ENCODE measurements around the gene DNAJB4.

The DNAJB4 gene

DNA sequence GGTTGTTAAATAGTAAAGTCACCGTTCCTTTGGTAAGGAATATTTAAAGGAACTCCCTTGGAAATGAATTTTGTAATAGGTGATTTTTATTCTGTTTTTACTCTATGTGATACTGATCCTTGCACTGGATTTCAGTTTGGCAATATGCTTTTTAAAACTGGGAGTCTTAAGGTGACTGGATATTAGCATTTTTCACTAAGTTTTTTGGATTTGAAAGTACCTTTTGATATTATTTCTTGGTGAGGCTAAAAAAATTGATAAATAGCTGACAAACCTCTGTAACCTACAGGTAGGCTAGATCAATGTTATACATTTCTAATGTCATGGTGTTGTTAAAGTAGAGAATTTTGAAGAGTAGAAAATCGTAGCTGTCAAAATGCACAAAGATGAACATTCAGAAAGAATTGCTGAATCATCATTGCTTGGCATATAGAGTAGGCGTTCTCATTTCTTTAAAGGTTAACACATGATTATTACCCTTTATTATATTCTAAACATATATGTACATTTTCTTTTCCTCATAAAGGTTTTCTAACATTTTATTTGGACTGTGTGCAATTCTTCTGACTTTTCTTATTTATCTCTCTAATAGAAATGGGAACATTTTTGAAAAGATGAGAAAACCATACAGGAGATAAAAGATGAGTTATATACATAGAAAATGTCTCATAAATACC, 1.5 kb upstream of the DNAJB4 start:
- Histone ChIP-seq H4K20me1 (ENCODE audit: insufficient read depth, low read length) (no peaks in the 10 kb centered on the region), H3K4me1 (ENCODE audit: insufficient read depth, low read length, severe bottlenecking) (peaks cover 50% of the 10 kb centered on the region), H3K27ac (ENCODE audit: low read depth, low read length, poor library complexity, severe bottlenecking) (peak overlapping the region; percentile 92), H3K9ac (ENCODE audit: low read length) (peak overlapping the region; percentile 75), H3K9me3 (ENCODE audit: low read length) (no peaks in the 10 kb centered on the region), H2AFZ (ENCODE audit: low read length) (no peak overlapping the region), H3K27me3 (ENCODE audit: insufficient read depth, low read length) (no peaks in the 10 kb centered on the region), H3K36me3 (ENCODE audit: insufficient read depth, low read length) (no peaks in the 10 kb centered on the region), H3F3A (ENCODE audit: insufficient read depth, low read length) (peaks cover 18% of the 10 kb centered on the region), H3K4me3 (ENCODE audit: low read depth, low read length, poor library complexity, severe bottlenecking) (peak overlapping the region; percentile 70), H3K79me2 (ENCODE audit: insufficient read depth, low read length) (peaks cover 33% of the 10 kb centered on the region), H3K4me2 (ENCODE audit: low read length) (peak overlapping the region; percentile 76), H3K9me2 (ENCODE audit: low read depth, low read length) (no peaks in the 10 kb centered on the region)
- no peak for TF ChIP-seq EZH2 (IDR thresholded peaks at IDR 0.05; ENCODE audit: borderline replicate concordance, low read length)
- TF ChIP-seq, protein P1, sequence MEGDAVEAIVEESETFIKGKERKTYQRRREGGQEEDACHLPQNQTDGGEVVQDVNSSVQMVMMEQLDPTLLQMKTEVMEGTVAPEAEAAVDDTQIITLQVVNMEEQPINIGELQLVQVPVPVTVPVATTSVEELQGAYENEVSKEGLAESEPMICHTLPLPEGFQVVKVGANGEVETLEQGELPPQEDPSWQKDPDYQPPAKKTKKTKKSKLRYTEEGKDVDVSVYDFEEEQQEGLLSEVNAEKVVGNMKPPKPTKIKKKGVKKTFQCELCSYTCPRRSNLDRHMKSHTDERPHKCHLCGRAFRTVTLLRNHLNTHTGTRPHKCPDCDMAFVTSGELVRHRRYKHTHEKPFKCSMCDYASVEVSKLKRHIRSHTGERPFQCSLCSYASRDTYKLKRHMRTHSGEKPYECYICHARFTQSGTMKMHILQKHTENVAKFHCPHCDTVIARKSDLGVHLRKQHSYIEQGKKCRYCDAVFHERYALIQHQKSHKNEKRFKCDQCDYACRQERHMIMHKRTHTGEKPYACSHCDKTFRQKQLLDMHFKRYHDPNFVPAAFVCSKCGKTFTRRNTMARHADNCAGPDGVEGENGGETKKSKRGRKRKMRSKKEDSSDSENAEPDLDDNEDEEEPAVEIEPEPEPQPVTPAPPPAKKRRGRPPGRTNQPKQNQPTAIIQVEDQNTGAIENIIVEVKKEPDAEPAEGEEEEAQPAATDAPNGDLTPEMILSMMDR (IDR thresholded peaks at IDR 0.05; ENCODE audit: low read length): no peak

DNA sequence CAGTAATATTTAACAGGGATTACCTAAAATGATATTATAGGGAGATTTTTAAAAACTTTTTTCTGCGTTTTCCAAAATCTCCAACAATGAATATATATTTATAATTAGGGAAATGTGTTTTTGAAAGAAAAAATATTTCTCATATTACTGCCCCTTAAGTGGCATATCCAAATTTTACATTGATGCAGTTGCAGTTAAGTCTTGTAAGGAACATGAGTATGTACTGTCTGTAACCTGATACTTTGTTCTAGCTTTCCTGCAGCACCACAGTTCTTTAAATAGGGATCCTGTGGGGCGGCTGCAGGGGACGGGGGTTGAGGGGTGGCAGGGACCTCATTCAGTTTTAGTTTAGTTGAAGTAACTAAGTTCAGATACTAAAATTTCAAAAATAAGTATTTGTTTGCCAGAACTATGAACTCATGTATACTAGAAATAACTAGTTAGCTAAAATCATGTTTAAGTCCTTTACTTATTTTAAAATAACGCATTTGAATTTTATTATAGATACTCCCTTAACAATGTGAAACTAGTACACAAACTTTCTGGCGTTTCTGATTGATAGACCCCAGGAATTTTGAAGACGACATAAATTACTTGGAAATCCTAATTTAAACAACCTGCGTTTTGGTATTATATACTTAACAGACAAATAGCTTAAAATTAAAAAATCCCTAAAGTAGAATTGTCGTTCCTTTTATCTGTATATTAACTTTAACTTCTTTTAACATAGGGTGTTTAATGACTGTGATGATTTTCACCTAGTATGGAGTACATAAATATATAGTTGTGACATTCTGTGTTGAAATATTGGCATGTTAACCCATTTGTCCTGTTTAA, 639 bp upstream of the DNAJB4 start:
- Histone ChIP-seq H3F3A (ENCODE audit: insufficient read depth, low read length) (peaks cover 18% of the 10 kb centered on the region; the same call in 1 of the 2 replicates), H3K4me1 (ENCODE audit: insufficient read depth, low read length, severe bottlenecking) (peaks cover 52% of the 10 kb centered on the region), H3K36me3 (ENCODE audit: insufficient read depth, low read length) (no peaks in the 10 kb centered on the region), H4K20me1 (ENCODE audit: insufficient read depth, low read length) (no peaks in the 10 kb centered on the region), H2AFZ (ENCODE audit: low read length) (peak overlapping the region; percentile 68; the same call in 1 of the 2 replicates), H3K27ac (ENCODE audit: low read depth, low read length, poor library complexity, severe bottlenecking) (peak overlapping the region; percentile 92), H3K9me2 (ENCODE audit: low read depth, low read length) (no peaks in the 10 kb centered on the region), H3K4me3 (ENCODE audit: low read depth, low read length, poor library complexity, severe bottlenecking) (peak overlapping the region; percentile 70), H3K9me3 (ENCODE audit: low read length) (no peaks in the 10 kb centered on the region), H3K27me3 (ENCODE audit: insufficient read depth, low read length) (no peaks in the 10 kb centered on the region), H3K4me2 (ENCODE audit: low read length) (peak overlapping the region; percentile 76), H3K9ac (ENCODE audit: low read length) (peak overlapping the region; percentile 75), H3K79me2 (ENCODE audit: insufficient read depth, low read length) (peaks cover 40% of the 10 kb centered on the region)
- TF ChIP-seq EZH2 (IDR thresholded peaks at IDR 0.05; ENCODE audit: borderline replicate concordance, low read length): no peak
- TF ChIP-seq, protein P1 (IDR thresholded peaks at IDR 0.05; ENCODE audit: low read length): no peak

DNA sequence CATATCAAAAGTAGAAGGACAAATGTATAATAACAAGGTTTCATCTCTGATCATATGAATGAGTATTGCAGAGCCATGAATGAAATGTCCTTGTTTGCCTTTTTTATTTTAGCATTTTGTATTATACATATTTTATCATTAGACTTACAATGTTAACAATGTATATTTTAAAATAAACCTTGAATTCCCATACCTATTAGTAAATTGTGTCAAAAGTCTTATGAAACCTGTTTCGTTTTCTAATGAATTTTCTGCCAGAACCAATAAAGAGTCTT, 646 bp downstream of the DNAJB4 start:
- Histone ChIP-seq H3K79me2 (ENCODE audit: insufficient read depth, low read length) (peaks cover 46% of the 10 kb centered on the region), H3K9me2 (ENCODE audit: low read depth, low read length) (no peaks in the 10 kb centered on the region), H3K9me3 (ENCODE audit: low read length) (no peaks in the 10 kb centered on the region), H2AFZ (ENCODE audit: low read length) (no peak overlapping the region), H3K4me2 (ENCODE audit: low read length) (peak overlapping the region; percentile 76), H3K27me3 (ENCODE audit: insufficient read depth, low read length) (no peaks in the 10 kb centered on the region), H3K27ac (ENCODE audit: low read depth, low read length, poor library complexity, severe bottlenecking) (peak overlapping the region; percentile 92), H3K36me3 (ENCODE audit: insufficient read depth, low read length) (no peaks in the 10 kb centered on the region), H3F3A (ENCODE audit: insufficient read depth, low read length) (peaks cover 18% of the 10 kb centered on the region; the same call in 1 of the 2 replicates), H3K4me1 (ENCODE audit: insufficient read depth, low read length, severe bottlenecking) (peaks cover 52% of the 10 kb centered on the region), H4K20me1 (ENCODE audit: insufficient read depth, low read length) (no peaks in the 10 kb centered on the region), H3K4me3 (ENCODE audit: low read depth, low read length, poor library complexity, severe bottlenecking) (peak overlapping the region; percentile 70), H3K9ac (ENCODE audit: low read length) (peak overlapping the region; percentile 75)
- no peak for TF ChIP-seq EZH2 (IDR thresholded peaks at IDR 0.05; ENCODE audit: borderline replicate concordance, low read length)
- TF ChIP-seq, protein P1 (IDR thresholded peaks at IDR 0.05; ENCODE audit: low read length): no peak
